ENCODE results near the gene JMJD1C.

GRCh38 chr10:63374991-63375390 lies 90.8 kb downstream of the JMJD1C start:
- TF ChIP-seq CTCF (IDR thresholded peaks at IDR 0.05 in 2 of 3, conservative IDR thresholded peaks at IDR 0.05 in 1 of 3; ENCODE audit: borderline replicate concordance in 1 of 3, insufficient read depth in 1 of 3, low read depth in 2 of 3, low read length in 2 of 3): no peak
- no peak for TF ChIP-seq ZBTB33 (IDR thresholded peaks at IDR 0.05; ENCODE audit: extremely low read depth, insufficient replicate concordance, low read length)
- no peak for TF ChIP-seq POLR2A (IDR thresholded peaks at IDR 0.05; ENCODE audit: borderline replicate concordance, extremely low read depth, insufficient read depth, insufficient read length)
- TF ChIP-seq EZH2phosphoT487 (IDR thresholded peaks at IDR 0.05; ENCODE audit: borderline replicate concordance): no peak

Data from HCT116 (cell line).